GM21367 (cell line): ENCODE data around the gene ACOT7.
A peak's percentile ranks its signal among the peaks of the same experiment; 100 is the strongest.
"Not testable (repeated sequence)": the region's sequence is repeated elsewhere in the genome, so short reads cannot be mapped to it uniquely, and the experiment has no call there.

ENCODE experiments used
- ATAC-seq: cut with Tn5 transposase; IDR thresholded peaks from one replicate; pipeline ENCODE4 v1.9.1; 2021; ENCODE audit not compliant: unreplicated experiment

Gene ACOT7

DNA sequence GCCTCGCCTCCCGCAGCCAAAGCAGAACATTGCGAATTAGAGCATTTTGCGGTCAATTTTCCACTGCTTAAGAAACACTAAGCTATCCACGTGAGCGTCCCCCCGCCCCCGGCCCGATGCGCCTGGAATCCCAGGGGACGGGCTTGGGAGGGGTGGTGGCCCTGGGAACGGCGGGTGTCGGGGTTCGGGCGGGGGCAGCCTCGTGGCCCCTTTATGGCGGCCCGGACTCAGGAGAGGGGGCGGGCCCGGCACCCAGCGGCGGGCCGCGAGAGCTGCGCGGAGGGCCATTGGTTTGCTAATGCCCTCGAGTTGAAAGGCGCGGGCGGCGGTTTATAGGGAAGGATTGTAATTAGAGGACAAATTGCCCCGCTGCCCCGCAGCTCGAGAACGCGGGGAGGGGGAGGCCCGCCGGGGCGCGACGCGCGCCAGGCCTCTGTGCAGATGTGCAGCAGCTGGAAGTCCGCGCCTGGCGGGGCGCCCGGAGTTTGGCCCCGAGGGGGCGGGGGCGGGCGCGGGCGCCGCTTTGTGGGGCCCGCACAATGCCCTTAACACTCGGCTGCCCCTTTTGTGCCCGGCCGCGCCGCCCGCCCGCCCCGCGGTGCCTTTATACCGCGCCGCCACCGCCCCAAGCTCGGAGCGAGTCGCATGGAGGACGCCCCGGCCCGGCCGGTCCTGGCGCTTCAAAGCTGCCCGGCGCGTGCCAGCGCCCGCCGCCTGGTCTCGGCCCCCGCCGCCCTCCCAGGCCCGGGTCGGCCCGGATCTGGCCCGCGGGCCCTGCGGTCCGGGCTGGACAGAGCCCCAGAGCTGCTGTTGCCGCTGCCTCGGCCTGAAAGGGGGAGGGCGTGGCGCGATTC is 151.5 kb downstream of the ACOT7 start:
- ATAC-seq = no peak

DNA sequence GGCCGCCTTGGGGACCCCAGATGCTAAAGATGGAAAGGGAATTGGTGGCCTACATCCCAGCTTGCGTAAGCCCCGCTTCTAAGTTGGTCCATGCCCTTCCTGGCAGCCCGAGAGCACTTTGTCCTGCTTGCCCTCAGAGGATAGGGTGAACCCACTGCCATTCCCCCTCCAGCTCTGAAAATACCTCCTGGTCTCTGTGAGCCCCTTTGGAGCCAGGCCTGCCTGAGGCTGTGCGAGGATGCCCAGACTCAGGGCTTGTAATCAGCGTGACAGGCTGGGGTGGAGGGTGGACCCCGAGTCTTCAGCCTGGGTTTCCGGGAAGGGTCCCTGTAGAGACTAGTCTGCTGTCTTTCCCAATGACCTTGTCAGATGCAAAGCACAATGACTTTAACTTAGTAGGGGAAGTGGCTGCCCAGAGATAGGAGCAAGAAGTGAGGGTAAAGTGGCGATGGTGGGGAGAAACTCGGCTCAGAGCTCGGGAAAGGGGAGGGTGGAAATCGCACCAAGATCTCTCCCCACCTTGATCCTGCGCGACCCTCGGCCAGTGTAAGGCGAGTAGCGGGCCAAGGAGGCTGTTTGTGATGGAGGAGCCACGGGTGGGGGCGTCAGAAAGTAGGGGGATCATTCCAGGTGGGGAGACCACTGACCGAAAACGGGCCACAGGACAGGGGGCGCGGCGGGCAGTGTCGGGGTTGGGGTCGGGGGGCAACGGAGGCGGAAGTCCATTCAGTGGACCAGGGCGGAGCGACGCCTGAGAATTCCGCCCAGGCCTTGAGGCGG is 152.3 kb downstream of the ACOT7 start:
- no peak for ATAC-seq

DNA sequence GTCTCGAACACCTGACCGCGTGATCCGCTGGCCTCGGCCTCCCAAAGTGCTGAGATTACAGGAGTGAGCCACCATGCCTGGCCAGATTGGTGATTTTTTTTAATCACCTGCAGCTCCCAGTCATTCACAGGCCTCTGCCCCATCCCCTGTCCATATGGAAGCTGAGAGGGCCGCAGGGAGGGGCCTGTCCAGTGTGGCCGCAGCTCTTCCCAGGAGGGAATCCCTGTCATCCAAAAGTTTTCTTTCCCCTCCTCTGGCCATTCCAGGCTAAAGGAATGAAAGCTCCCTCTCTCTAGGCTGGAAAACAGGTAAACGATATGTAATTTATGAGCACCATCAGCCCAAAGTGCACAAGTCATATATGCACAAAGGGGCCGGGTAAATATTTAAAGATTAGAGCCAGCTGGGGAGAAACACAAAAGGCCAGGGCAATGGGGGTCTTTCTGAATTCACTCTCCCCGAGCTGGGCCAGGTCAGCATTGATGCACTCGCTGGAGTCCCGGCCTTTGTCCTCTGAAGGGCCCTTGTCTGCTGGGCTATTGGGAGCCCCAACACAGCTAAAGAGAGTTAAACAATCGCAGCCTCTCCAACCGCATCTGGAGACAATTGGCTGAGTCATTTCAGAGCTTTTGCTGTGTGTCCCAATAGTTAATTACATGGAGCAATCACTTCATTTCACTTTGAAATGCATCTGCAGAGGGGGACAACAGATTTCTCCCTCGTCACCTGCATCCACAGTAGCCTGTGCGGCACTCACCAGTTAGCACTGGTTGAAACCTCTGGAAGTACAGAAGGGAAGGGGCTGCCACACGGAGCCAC is 153.4 kb downstream of the ACOT7 start:
- no peak for ATAC-seq

DNA sequence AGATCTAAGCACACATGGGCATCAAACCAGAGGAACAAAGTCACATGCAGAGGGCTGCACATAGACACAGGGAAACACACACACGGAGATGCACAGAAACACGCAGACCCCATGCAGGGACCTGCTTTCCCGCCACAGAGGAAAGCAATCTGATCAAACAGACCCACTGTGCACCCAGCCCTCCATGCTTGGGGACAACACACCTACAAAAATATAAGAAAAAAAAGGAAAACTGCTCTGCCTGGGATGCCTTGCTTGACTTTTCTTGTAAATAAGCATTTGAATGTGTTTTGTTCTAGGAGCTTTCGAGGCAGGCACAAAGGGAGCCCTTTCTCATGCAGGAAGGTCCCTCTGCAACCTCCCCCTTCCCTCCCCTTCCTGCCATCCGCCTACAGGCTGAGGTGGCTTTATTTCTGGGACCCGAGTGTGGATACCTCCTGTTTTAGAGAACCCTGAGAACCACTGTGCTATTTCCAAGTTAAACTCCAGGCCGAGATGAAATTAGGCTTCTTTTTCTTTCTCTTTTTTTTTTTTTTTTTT is 154.3 kb downstream of the ACOT7 start:
- ATAC-seq = no peak

DNA sequence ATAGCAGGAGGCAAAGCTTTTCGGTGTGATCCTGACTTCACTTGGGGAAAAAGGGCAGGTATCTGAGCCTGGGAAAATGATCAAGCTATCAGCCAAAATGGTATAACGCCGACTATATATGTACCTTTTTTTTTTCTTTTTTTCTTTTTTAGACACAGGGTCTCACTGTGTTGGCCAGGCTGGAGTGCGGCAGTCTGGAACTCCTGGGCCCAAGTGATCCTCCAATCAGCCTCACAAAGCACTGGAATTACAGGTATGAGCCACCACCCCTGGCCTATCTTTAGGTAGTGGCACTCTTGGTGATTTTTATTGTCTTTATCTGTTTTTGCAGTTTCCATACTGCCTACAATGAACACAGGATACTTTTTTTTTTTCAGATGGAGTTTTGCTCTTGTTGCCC is 156.5 kb downstream of the ACOT7 start:
- no peak for ATAC-seq

DNA sequence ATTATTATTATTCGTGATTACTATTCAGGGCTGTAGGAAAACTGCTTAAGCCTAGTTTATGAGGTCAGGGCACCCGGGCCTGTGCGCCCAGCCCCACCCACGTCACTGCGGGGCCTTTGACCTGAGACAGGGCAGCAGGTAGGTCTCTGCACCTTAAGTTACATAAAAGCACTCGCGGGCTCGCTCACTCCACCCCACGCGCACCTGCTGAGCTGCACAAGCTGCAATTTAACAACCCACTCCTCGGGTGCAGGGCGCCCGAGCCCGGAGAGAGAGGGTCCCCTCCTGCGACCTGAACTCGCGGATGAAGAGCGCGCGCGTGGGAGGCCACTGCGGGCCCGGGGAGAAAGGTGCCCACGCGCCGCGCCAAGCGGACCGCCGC is 158.3 kb downstream of the ACOT7 start:
- ATAC-seq = peak; percentile 27

DNA sequence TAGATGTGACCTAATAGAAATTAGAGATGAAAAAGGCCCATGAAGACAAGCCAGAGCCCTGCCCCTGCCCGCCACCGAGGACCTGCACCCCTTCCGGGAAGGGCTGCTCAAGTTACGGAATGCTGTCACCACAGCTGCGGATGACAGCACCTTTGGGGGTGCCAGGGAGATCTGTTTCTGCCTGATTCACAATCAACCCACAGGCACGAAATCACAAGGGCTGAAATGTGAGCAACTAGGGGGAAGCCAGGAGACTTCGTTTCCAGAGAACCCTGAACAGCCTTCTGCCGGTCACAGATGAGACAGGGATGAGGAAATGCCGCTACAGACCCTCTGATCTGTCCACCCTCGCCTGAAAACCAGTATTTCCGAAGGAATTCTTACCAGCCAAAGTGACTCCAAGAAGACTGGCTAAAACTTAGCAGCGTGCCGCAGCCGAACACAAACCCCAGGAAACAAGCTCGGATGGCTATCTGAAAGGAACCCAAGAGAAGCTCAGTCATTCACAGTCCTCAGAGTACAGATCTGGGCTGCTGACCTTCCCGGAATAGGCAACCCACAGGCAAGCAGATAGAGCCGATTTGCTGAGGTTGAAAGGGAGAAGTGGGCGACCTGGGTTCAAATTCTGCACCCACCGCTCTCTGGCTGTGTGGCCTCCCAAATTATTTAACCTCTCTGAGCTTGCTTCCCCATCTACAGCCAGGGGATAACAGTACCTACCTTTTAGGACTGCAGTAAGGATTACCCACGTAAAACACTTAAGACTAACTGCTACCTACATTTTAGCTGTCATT is 158.9 kb downstream of the ACOT7 start:
- no peak for ATAC-seq

DNA sequence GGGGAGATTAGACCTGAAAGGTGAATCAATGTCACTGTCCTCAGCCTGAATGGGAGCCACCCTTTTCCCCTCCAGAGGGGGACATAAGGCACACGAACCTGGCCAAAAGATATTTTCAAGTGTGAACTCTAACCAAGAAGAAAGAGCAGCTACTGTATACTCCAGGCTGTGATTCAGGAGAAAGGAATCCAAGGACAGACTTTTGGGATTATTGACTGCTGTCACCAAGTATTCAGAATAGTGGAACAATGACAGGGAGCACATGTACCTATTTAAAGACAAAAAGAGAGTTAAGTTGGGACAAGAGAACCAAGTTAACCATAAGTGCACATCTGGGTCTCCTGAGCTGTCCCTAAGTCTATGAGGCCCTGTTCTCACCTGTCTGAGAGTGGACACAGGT is 160.2 kb downstream of the ACOT7 start:
- ATAC-seq = no peak

DNA sequence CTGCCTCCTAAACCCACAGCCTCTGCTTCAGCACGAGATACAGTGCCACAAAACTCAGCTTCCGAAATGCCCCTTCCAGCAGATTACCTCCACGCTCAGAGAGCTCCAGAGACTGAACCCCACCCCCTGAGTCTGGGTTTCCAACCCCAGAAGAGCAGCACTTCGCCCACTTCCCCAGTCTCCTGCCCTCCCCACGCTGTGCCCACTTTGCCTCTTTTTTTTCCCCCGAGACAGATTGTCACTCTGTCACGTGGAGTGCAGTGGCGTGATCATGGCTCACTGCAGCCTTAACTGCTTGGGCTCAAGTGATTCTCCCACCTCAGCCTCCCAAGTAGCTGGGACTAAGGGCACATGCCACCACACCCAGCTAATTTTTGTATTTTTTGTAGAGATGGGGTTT is 167.9 kb downstream of the ACOT7 start:
- ATAC-seq = no peak

DNA sequence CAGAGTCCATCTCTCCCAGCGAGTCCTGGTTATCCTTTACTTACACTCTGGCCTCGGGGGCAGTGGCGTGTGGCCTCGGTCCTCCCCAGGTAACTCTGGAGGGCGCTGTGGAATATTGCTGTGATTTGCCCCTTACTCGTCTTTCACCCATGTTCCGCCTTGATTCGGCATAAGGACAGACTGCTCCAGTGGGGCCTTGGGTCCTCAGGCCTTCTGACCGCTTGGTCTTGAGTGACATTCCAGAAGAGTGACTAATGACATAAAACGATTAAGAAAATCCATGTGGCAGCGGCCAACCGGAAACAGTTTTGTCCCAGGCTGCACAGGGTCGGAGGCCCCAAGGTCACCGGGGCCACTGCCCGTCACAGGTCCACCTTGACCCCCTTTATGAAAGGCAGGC is 168.8 kb downstream of the ACOT7 start:
- no peak for ATAC-seq

DNA sequence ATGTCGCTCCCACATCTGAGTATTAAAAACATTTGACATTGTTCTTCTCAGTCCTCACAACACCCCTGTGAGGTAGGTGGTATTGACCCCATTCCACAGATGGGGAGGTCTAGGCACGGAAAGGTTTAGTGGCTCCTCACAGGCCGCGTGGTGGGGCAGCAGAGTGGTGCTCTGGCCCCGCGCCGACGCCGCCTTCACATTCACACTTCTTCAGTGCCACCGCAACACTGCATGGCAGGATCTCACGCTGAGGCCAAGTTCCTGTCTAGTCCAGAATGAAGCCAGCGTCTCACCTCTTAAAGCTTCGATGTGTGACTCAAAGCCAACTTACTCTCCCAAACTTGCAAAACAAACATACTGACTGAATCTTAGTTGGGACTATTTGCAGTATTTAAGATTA is 169.9 kb downstream of the ACOT7 start:
- ATAC-seq = no peak

DNA sequence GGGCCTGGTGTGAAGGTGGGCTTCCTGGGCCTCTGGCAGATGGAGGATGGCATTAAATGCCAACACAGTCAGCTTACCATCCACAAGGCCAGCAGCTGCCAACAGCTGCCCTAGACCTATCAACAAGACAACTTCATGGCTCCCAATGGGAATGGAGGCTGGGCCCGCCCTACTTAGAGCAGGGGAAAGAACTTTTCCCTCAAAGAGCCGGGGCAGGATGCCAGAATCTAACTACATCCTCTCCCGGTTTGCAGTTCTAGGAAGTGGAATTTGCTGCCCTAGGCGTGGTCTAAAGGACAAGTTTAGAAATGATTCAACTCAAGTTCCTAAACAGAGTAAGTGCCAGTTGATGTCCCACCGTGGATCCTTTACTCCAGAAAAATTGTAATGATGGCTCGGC is 170.9 kb downstream of the ACOT7 start:
- ATAC-seq = no peak

DNA sequence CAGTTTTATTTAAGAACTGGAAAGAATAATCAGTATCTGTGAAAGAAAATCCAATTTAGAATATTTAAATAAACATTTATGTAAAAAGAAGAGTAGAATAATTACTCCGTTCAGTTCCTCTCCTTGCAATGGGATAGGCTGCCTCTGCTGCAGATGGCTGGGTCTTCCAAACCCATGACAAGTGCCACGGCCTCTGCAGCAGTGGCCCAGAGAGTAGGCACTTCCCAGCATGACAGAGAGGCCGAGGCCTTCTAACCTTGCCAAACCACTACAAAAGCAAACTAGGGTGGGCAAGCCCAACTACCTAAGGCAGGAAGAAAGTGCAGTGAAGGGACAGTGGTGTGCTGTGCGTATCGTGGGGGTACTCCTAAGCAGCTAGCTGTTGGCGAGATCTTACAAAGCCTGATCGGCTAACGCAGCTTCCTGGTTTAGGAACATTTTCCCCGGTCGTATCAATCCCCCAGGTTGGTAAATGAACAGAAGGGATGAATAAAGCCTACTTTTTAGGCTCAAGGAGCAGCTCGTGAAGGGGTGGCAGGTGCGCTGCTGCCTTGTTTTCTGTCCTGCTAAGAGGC is 172.3 kb downstream of the ACOT7 start:
- no peak for ATAC-seq

DNA sequence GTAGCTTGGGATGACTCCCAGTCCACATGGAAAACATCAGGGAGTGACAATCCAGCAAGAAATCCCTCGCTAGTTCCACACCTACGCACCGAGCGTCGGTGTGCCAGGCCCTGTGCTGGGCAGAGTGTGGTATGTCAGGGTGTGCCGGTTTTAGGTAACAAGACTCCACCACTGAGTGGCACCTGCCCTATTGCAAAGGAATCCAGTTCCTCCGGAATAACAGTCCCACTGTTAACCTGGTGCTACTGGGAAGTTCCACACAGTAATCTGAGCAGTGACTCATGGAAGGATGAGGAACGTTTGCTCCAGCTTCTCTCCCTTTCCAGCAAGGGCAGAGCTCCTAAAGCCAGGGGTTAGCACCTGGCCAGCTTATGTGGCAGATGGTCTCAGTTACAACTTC is 173.3 kb downstream of the ACOT7 start:
- ATAC-seq = no peak

DNA sequence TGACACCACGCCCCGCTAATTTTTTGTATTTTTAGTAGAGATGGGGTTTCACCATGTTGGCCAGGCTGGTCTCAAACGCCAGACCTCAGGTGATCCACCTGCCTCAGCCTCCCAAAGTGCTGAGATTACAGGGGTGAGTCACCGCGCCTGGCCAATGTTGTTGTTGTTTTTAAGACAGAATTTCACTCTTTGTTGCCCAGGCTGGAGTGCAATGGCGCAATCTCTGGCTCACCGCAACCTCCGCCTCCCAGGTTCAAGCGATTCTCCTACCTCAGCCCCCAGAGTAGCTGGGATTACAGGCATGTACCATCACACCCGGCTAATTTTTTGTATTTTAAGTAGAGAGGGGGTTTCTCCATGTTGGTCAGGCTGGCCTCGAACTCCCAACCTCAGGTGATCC is 173.9 kb downstream of the ACOT7 start:
- not testable (repeated sequence) for ATAC-seq

DNA sequence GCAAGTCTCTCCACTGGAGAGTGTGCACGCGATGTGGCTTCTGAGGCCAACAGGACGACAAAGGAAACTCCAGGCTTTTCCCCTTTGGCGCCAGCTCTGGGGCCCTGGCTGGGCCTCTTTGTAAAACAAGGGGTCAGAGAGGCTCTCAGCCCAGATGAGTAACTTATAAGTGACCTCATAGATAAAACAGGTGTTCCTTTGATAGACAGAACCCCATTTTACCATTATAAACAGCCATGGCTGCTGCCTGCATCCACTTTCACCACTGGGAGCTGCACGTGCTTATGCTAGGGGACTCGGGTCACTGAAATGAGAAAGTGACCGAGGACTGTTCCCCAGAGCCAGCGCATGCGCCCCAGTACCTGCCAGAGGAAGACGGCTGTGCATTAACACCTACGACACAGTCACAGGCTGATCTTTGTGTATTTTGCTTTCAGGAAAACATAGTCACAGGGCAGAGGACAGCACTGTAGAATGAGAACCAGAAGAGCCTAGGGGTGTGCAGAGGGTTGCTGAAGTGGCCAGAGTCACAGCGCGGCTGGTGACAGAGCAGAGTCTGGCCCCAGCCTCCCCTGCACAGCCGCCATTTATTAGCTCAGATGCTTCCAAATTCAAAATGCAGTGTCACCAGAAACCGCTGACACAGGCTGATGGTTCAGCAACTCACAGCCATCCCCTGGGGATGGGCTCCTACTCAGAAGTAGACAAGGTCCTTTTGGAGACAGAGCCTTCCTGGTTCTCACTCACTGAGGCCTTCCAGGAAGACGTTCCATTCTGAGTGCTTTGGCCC is 175.0 kb downstream of the ACOT7 start:
- ATAC-seq = no peak
